HepG2 (cell line): ENCODE data around the gene CELF4. TPM values are rescaled to one million over a fixed set of nuclear protein-coding genes. Genes with fewer than 3 reads are reported as not detected.
A peak's percentile ranks its signal among the peaks of the same experiment; 100 is the strongest.

ENCODE experiments used
- AFF4 ChIP-seq: sonication (generic); formaldehyde crosslinking; IDR thresholded peaks from 2 replicates; pipeline ENCODE4 v1.4.0; 2020; ENCODE audit warnings: missing genetic modification reagents
- ATF5 ChIP-seq: sonication (generic); formaldehyde crosslinking; IDR thresholded peaks from 2 replicates; pipeline ENCODE4 v1.4.0; 2020; ENCODE audit warnings: mild to moderate bottlenecking, low read depth, missing genetic modification reagents
- FOSL2 ChIP-seq: sonication (generic); formaldehyde crosslinking; IDR thresholded peaks from 2 replicates; pipeline ENCODE4 v1.4.0; 2020; ENCODE audit warnings: missing genetic modification reagents
- GFI1 ChIP-seq: sonication (generic); formaldehyde crosslinking; IDR thresholded peaks from 2 replicates; pipeline ENCODE4 v1.5.0; 2020; ENCODE audit warnings: missing genetic modification reagents, mild to moderate bottlenecking, borderline replicate concordance
- IKZF1 ChIP-seq: fragments of 450-650 bp; IDR thresholded peaks from 2 replicates; pipeline ENCODE4 v1.7.1; 2016
- LCORL ChIP-seq, 2 experiments: fragments of 450-650 bp in 1 of 2; sonication (generic) in 1 of 2; formaldehyde crosslinking in 1 of 2; IDR thresholded peaks; 2 replicates each; pipeline versions ENCODE4 v1.5.0 to v1.6.1; 2017 to 2020; ENCODE audit warnings: antibody characterized with exemption in 1 of 2, missing genetic modification reagents in 1 of 2
- MED13 ChIP-seq: sonication (generic); formaldehyde crosslinking; IDR thresholded peaks from 2 replicates; pipeline ENCODE4 v1.5.0; 2020; ENCODE audit warnings: missing genetic modification reagents
- NR2F2 ChIP-seq: IDR thresholded peaks from 2 replicates; pipeline ENCODE4 v1.6.1; 2012; ENCODE audit warnings: low read depth, inconsistent platforms, borderline replicate concordance
- PRDM10 ChIP-seq: sonication (generic); formaldehyde crosslinking; IDR thresholded peaks from 2 replicates; pipeline ENCODE4 v1.4.0; 2020; ENCODE audit warnings: low read depth, missing genetic modification reagents
- RBAK ChIP-seq: sonication (generic); formaldehyde crosslinking; IDR thresholded peaks from 2 replicates; pipeline ENCODE4 v1.5.1; 2020; ENCODE audit warnings: mild to moderate bottlenecking, missing genetic modification reagents
- RFXANK ChIP-seq: IDR thresholded peaks from 2 replicates; pipeline ENCODE4 v1.6.1; 2016
- TCF7L2 ChIP-seq: IDR thresholded peaks from 2 replicates; pipeline ENCODE4 v1.6.1; 2011; ENCODE audit warnings: mild to moderate bottlenecking, low read depth, low read length, moderate library complexity
- U2AF1 ChIP-seq: fragments of 200-400 bp; formaldehyde crosslinking; optimal IDR thresholded peaks from 2 replicates; pipeline ENCODE3; 2017; ENCODE audit warnings: mild to moderate bottlenecking, low read depth, low read length
- ZHX1 ChIP-seq: sonication (generic); formaldehyde crosslinking; IDR thresholded peaks from 2 replicates; pipeline ENCODE4 v1.8.1; 2022; ENCODE audit warnings: low read depth, mild to moderate bottlenecking, missing genetic modification reagents
- ZNF503 ChIP-seq: sonication (generic); formaldehyde crosslinking; IDR thresholded peaks from 2 replicates; pipeline ENCODE4 v1.4.0; 2020; ENCODE audit warnings: missing genetic modification reagents
- ZNF773 ChIP-seq: sonication (generic); formaldehyde crosslinking; IDR thresholded peaks from 2 replicates; pipeline ENCODE4 v1.4.0; 2020; ENCODE audit warnings: missing genetic modification reagents, borderline replicate concordance
- polyA plus RNA-seq, 8 experiments: library from polyadenylated mRNA; depleted of rRNA in 3 of 8; stranded (reverse) in 7 of 8; unstranded in 1 of 8; fragments of >200 nt; fragmentation: Illumina TruSeq in 4 of 8; extraction: Trizol in 4 of 8; gene quantifications; 2 replicates each; pipeline versions ENCODE4 v1.2.1 to v1.2.3, GENCODE V29; 2011 to 2016; ENCODE audit warnings: low read depth in 4 of 8, missing spikeins in 1 of 8, mixed read lengths in 1 of 8; ENCODE audit not compliant: insufficient read depth in 1 of 8
- total RNA-seq, 5 experiments: library from RNA; depleted of rRNA; stranded (reverse); fragments of >200 nt; fragmentation: Illumina TruSeq; extraction: Trizol; gene quantifications; 2 replicates each; pipeline ENCODE4 v1.2.3, GENCODE V29; 2016; ENCODE audit warnings: low read depth in 1 of 5

Gene CELF4
- total and polyA plus RNA-seq, 2 of the 13 experiments (the other 11 are each of a cell fraction or from before 2014, with no cell fraction given), result not detected

GRCh38 chr18:37299471-37300304 lies 265.9 kb downstream of the CELF4 start (continued):
- TF ChIP-seq FOSL2 (CRISPR knock-in tag) (peak; percentile 99), LCORL (IDR thresholded peaks at IDR 0.05) (no peak), LCORL (CRISPR knock-in tag; IDR thresholded peaks at IDR 0.05) (no peak), AFF4 (CRISPR knock-in tag) (no peak), IKZF1 (no peak), ATF5 (CRISPR knock-in tag) (no peak), U2AF1 (no peak), ZNF503 (CRISPR knock-in tag) (no peak), TCF7L2 (no peak), PRDM10 (CRISPR knock-in tag) (no peak), ZHX1 (no peak), GFI1 (peak; percentile 39; the same call in 1 of the 2 replicates), NR2F2 (no peak), ZNF773 (CRISPR knock-in tag) (no peak), RBAK (CRISPR knock-in tag) (peak; percentile 83), RFXANK (CRISPR knock-in tag) (no peak), MED13 (CRISPR knock-in tag) (no peak)
